Activated T-helper 1 cell treated with Interleukin-2 at 50 U/mL for 16 hours (primary cell): ENCODE results near the gene HOXB1.

Source experiments
- DNase-seq: peaks from one replicate; pipeline ENCODE4 v3.0.0-alpha.2; 2020; ENCODE audit warnings: low read depth

HOXB1 gene

GRCh38 chr17:48530887-48531272 is at the start of gene HOXB1:
HOXB1 (minus strand) TSS chr17:48531011; CDS start chr17:48530904, 107 bp downstream.
- DNase-seq = no peak

- DNase-seq = no peak
Measured at GRCh38 chr17:48579760-48580554, 49.1 kb upstream of the HOXB1 start.

- DNase-seq = no peak
Measured at GRCh38 chr17:48579471-48579759, 48.6 kb upstream of the HOXB1 start.

- no peak for DNase-seq
Measured at GRCh38 chr17:48578616-48579470, 48.0 kb upstream of the HOXB1 start.

- DNase-seq = peak; percentile 34
Measured at GRCh38 chr17:48577946-48578615, 47.3 kb upstream of the HOXB1 start, which contains the start of gene HOXB4. HOXB4 (minus strand) TSS chr17:48578350; CDS start chr17:48578319, 31 bp downstream.

GRCh38 chr17:48577330-48577945 is 46.6 kb upstream of the HOXB1 start:
- no peak for DNase-seq

GRCh38 chr17:48576479-48577309 is 45.9 kb upstream of the HOXB1 start:
- DNase-seq = no peak

GRCh38 chr17:48575673-48576478 is 45.1 kb upstream of the HOXB1 start:
- DNase-seq = no peak

GRCh38 chr17:48575066-48575582 is 44.3 kb upstream of the HOXB1 start:
- DNase-seq = no peak

- DNase-seq = no peak
Measured at GRCh38 chr17:48574505-48575065, 43.8 kb upstream of the HOXB1 start.

- DNase-seq = no peak
Measured at GRCh38 chr17:48571826-48572417, 41.1 kb upstream of the HOXB1 start.

- DNase-seq = no peak
Measured at GRCh38 chr17:48571024-48571818, 40.4 kb upstream of the HOXB1 start.

- DNase-seq = no peak
Measured at GRCh38 chr17:48570325-48571023, 39.7 kb upstream of the HOXB1 start.

- no peak for DNase-seq
Measured at GRCh38 chr17:48569674-48570324, 39.0 kb upstream of the HOXB1 start.

- DNase-seq = no peak
Measured at GRCh38 chr17:48569240-48569582, 38.4 kb upstream of the HOXB1 start.

- no peak for DNase-seq
Measured at GRCh38 chr17:48568499-48569239, 37.9 kb upstream of the HOXB1 start.
